Mesenchymal stem cell (in vitro differentiated cells and primary cell): ENCODE data around the gene CELF2.

Experiments used
- DNase-seq: peaks from one replicate; pipeline ENCODE4 v3.0.0-alpha.2; 2013
- H2AFZ ChIP-seq: one replicate; pipeline ENCODE4 v1.6.1; 2013; ENCODE audit warnings: low read depth, mild to moderate bottlenecking, control low read depth, inconsistent platforms, low read length, moderate library complexity
- H2AK5ac ChIP-seq: 2 replicates; pipeline ENCODE4 v1.6.1; 2013; ENCODE audit warnings: low read length, moderate library complexity, mild to moderate bottlenecking, inconsistent platforms; ENCODE audit not compliant: severe bottlenecking
- H2BK120ac ChIP-seq: one replicate; pipeline ENCODE4 v1.6.1; 2013; ENCODE audit warnings: low read depth, mild to moderate bottlenecking, inconsistent platforms, low read length, moderate library complexity
- H2BK12ac ChIP-seq, 2 experiments: one replicate each; pipeline ENCODE4 v1.6.1; 2013; ENCODE audit warnings: inconsistent platforms in 2 of 2, low read length in 2 of 2, mild to moderate bottlenecking in 2 of 2, moderate library complexity in 2 of 2, control low read depth in 1 of 2
- H2BK15ac ChIP-seq: one replicate; pipeline ENCODE4 v1.6.1; 2013; ENCODE audit warnings: mild to moderate bottlenecking, low read depth, inconsistent platforms; ENCODE audit not compliant: poor library complexity, severe bottlenecking
- H2BK5ac ChIP-seq: 2 replicates; pipeline ENCODE4 v1.6.1; 2013; ENCODE audit warnings: low read depth, mild to moderate bottlenecking, low read length, control low read depth, inconsistent platforms; ENCODE audit not compliant: poor library complexity, severe bottlenecking
- H3K14ac ChIP-seq, 2 experiments: one replicate each; pipeline ENCODE4 v1.6.1; 2013; ENCODE audit warnings: inconsistent platforms in 2 of 2, low read length in 2 of 2, control low read depth in 1 of 2, mild to moderate bottlenecking in 1 of 2, moderate library complexity in 1 of 2
- H3K18ac ChIP-seq, 2 experiments: one replicate each; pipeline ENCODE4 v1.6.1; 2013; ENCODE audit warnings: inconsistent platforms in 2 of 2, low read length in 2 of 2, control low read depth in 1 of 2, low read depth in 1 of 2, mild to moderate bottlenecking in 1 of 2
- H3K23ac ChIP-seq, 2 experiments: one replicate each; pipeline ENCODE4 v1.6.1; 2013; ENCODE audit warnings: inconsistent platforms in 2 of 2, low read length in 2 of 2, mild to moderate bottlenecking in 2 of 2, moderate library complexity in 2 of 2, control low read depth in 1 of 2
- H3K27ac ChIP-seq: 2 replicates; pipeline ENCODE4 v1.5.1; 2013; ENCODE audit warnings: mild to moderate bottlenecking, moderate library complexity, low read length, control low read depth, inconsistent platforms; ENCODE audit not compliant: poor library complexity, severe bottlenecking
- H3K27me3 ChIP-seq, 2 experiments: 2 replicates each; pipeline versions ENCODE4 v1.6.1 to v1.7.0; 2013; ENCODE audit warnings: low read length in 2 of 2, mild to moderate bottlenecking in 2 of 2, moderate library complexity in 2 of 2, control low read depth in 1 of 2, inconsistent platforms in 1 of 2; ENCODE audit not compliant: control insufficient read depth in 1 of 2, insufficient read depth in 1 of 2
- H3K36me3 ChIP-seq, 2 experiments: 2 replicates each; pipeline versions ENCODE4 v1.6.1 to v1.7.0; 2013; ENCODE audit warnings: low read length in 2 of 2, control low read depth in 1 of 2, inconsistent platforms in 1 of 2, low read depth in 1 of 2, mild to moderate bottlenecking in 1 of 2; ENCODE audit not compliant: insufficient read depth in 2 of 2, control insufficient read depth in 1 of 2
- H3K4ac ChIP-seq, 2 experiments: one replicate each; pipeline ENCODE4 v1.6.1; 2013; ENCODE audit warnings: inconsistent platforms in 2 of 2, low read length in 2 of 2, mild to moderate bottlenecking in 2 of 2, moderate library complexity in 2 of 2, control low read depth in 1 of 2, low read depth in 1 of 2
- H3K4me1 ChIP-seq: 2 replicates; pipeline ENCODE4 v1.6.1; 2013; ENCODE audit warnings: low read depth, low read length, control low read depth; ENCODE audit not compliant: control insufficient read depth, insufficient read depth
- H3K4me2 ChIP-seq: 2 replicates; pipeline ENCODE4 v1.6.1; 2013; ENCODE audit warnings: low read length, mild to moderate bottlenecking, inconsistent platforms; ENCODE audit not compliant: poor library complexity, severe bottlenecking
- H3K4me3 ChIP-seq, 2 experiments: 2 replicates each; pipeline versions ENCODE4 v1.5.1 to v1.7.0; 2013; ENCODE audit warnings: low read length in 2 of 2, mild to moderate bottlenecking in 2 of 2, control low read depth in 1 of 2, low read depth in 1 of 2; ENCODE audit not compliant: insufficient read depth in 1 of 2
- H3K79me1 ChIP-seq: replicated peaks from 2 replicates; pipeline ENCODE4 v1.6.1; 2013; ENCODE audit warnings: mild to moderate bottlenecking, control low read depth, low read length, inconsistent platforms; ENCODE audit not compliant: poor library complexity, severe bottlenecking
- H3K9ac ChIP-seq: 2 replicates; pipeline ENCODE4 v1.7.0; 2013; ENCODE audit warnings: mild to moderate bottlenecking, low read length, moderate library complexity
- H3K9me3 ChIP-seq: 2 replicates; pipeline ENCODE4 v1.7.0; 2013; ENCODE audit warnings: mild to moderate bottlenecking, low read length; ENCODE audit not compliant: control insufficient read depth
- H4K8ac ChIP-seq: one replicate; pipeline ENCODE4 v1.6.1; 2013; ENCODE audit warnings: inconsistent platforms, mild to moderate bottlenecking, low read length, moderate library complexity
- H4K91ac ChIP-seq: one replicate; pipeline ENCODE4 v1.6.1; 2013; ENCODE audit warnings: mild to moderate bottlenecking, low read length, inconsistent platforms
- WGBS: methylation state at CpG from one replicate; pipeline ENCODE4 v1.1.7; 2013; ENCODE audit warnings: mixed read lengths; 5-methylcytosine and 5-hydroxymethylcytosine counted together

Gene CELF2

GRCh38 chr10:11282661-11283060 is 265.0 kb downstream of the CELF2 start:
- Histone ChIP-seq H3K4me1 (peaks cover 3% of the 10 kb centered on the region), H3K9me3 (no peaks in the 10 kb centered on the region), H3K27me3 (no peaks in the 10 kb centered on the region), H3K23ac (no peak overlapping the region), H3K14ac (no peak overlapping the region), H2BK12ac (no peak overlapping the region), H4K91ac (no peak overlapping the region), H3K27ac (no peak overlapping the region), H4K8ac (no peak overlapping the region), H3K18ac (no peak overlapping the region), H3K4ac (no peak overlapping the region), H2BK15ac (no peak overlapping the region), H3K4me3 (no peak overlapping the region), H3K36me3 (peaks cover 38 to 74% of the 10 kb centered on the region in 2 experiments), H2AFZ (no peak overlapping the region), H2AK5ac (no peak overlapping the region), H2BK5ac (no peak overlapping the region), H3K4me2 (no peak overlapping the region), H2BK120ac (no peak overlapping the region), H3K9ac (no peak overlapping the region), H3K79me1 (no peaks in the 10 kb centered on the region)
- no peak for DNase-seq
- 91% methylated on average over 8 of the region's 8 CpGs for WGBS

GRCh38 chr10:11284291-11285085 is 266.8 kb downstream of the CELF2 start:
- Histone ChIP-seq H3K9me3 (no peaks in the 10 kb centered on the region), H4K8ac (no peak overlapping the region), H3K4me1 (peaks cover 3% of the 10 kb centered on the region), H3K9ac (no peak overlapping the region), H3K4ac (no peak overlapping the region), H2AK5ac (no peak overlapping the region), H3K23ac (no peak overlapping the region), H3K36me3 (peaks cover 42 to 74% of the 10 kb centered on the region in 2 experiments), H4K91ac (no peak overlapping the region), H3K4me2 (no peak overlapping the region), H3K14ac (no peak overlapping the region), H2BK120ac (no peak overlapping the region), H2BK15ac (no peak overlapping the region), H3K79me1 (no peaks in the 10 kb centered on the region), H3K18ac (no peak overlapping the region), H3K4me3 (peak overlapping the region in 1 of 2 experiments; percentile 34), H2BK5ac (no peak overlapping the region), H3K27ac (no peak overlapping the region), H3K27me3 (no peaks in the 10 kb centered on the region), H2BK12ac (no peak overlapping the region), H2AFZ (no peak overlapping the region)
- DNase-seq, result no peak
- WGBS, result 95% methylated on average over 6 of the region's 7 CpGs

GRCh38 chr10:11285171-11285570 is 267.5 kb downstream of the CELF2 start:
- peak; percentile 13 for DNase-seq
- Histone ChIP-seq H3K9me3 (no peaks in the 10 kb centered on the region), H3K79me1 (no peaks in the 10 kb centered on the region), H3K36me3 (peaks cover 41 to 74% of the 10 kb centered on the region in 2 experiments), H3K27ac (no peak overlapping the region), H2BK5ac (no peak overlapping the region), H3K4ac (no peak overlapping the region), H3K27me3 (no peaks in the 10 kb centered on the region), H3K4me1 (peaks cover 3% of the 10 kb centered on the region), H3K18ac (no peak overlapping the region), H3K23ac (no peak overlapping the region), H3K14ac (no peak overlapping the region), H2BK15ac (no peak overlapping the region), H2AK5ac (no peak overlapping the region), H2AFZ (no peak overlapping the region), H2BK120ac (no peak overlapping the region), H4K8ac (no peak overlapping the region), H3K9ac (no peak overlapping the region), H2BK12ac (no peak overlapping the region), H3K4me2 (no peak overlapping the region), H3K4me3 (no peak overlapping the region), H4K91ac (peak overlapping the region; percentile 36)
- 56% methylated on average over 4 of the region's 4 CpGs for WGBS

- no peak overlapping the region for H2AFZ ChIP-seq
- H3K9me3 ChIP-seq, result no peaks in the 10 kb centered on the region
- 90% methylated on average over 7 of the region's 7 CpGs for WGBS
- no peak overlapping the region for H3K4me3 ChIP-seq
- no peak overlapping the region for H2BK5ac ChIP-seq
- no peak overlapping the region for H4K91ac ChIP-seq
- H2BK15ac ChIP-seq, result no peak overlapping the region
- H3K27ac ChIP-seq, result no peak overlapping the region
- H2AK5ac ChIP-seq, result no peak overlapping the region
- no peak overlapping the region for H3K4me2 ChIP-seq
- H2BK120ac ChIP-seq, result no peak overlapping the region
- H3K14ac ChIP-seq, result no peak overlapping the region
- no peak overlapping the region for H3K9ac ChIP-seq
- H3K36me3 ChIP-seq, result peaks cover 34 to 70% of the 10 kb centered on the region in 2 experiments
- no peaks in the 10 kb centered on the region for H3K27me3 ChIP-seq
- H3K4ac ChIP-seq, result no peak overlapping the region
- peaks cover 3% of the 10 kb centered on the region for H3K4me1 ChIP-seq
- no peak overlapping the region for H3K18ac ChIP-seq
- H2BK12ac ChIP-seq, result no peak overlapping the region
- H4K8ac ChIP-seq, result no peak overlapping the region
- no peaks in the 10 kb centered on the region for H3K79me1 ChIP-seq
- H3K23ac ChIP-seq, result no peak overlapping the region
- DNase-seq, result no peak
Observed at GRCh38 chr10:11286261-11286852, 268.7 kb downstream of the CELF2 start.
